ENCODE data around the gene UGDH.
"Not testable (repeated sequence)": the region's sequence is repeated elsewhere in the genome, so short reads cannot be mapped to it uniquely, and the experiment has no call there.

UGDH gene

GRCh38 chr4:39516407-39516966, 10.8 kb downstream of the UGDH start:
- peaks cover 29% of the 10 kb centered on the region for H3K36me3 ChIP-seq (ENCODE audit: control insufficient read depth, insufficient read depth, low read length)
- no peaks in the 10 kb centered on the region for H3K9me3 ChIP-seq (ENCODE audit: control insufficient read depth, low read length)
- no peaks in the 10 kb centered on the region for H3K27me3 ChIP-seq (ENCODE audit: control insufficient read depth, insufficient read depth, low read length, poor library complexity, severe bottlenecking)
- WGBS, 2 experiments: 80 to 100% methylated on average over 1 of the region's 2 CpGs
- no peak overlapping the region for H3K4me3 ChIP-seq (ENCODE audit: insufficient read depth, low read depth, low read length)
- no peaks in the 10 kb centered on the region for H3K4me1 ChIP-seq (ENCODE audit: control insufficient read depth, insufficient read depth, low read length)
- no peak overlapping the region for H3K27ac ChIP-seq (ENCODE audit: insufficient read depth, low read depth, low read length, poor library complexity, severe bottlenecking)

GRCh38 chr4:39515669-39516401, 11.4 kb downstream of the UGDH start:
- not testable (repeated sequence) for H3K27ac ChIP-seq (ENCODE audit: insufficient read depth, low read depth, low read length, poor library complexity, severe bottlenecking); H3K4me1 ChIP-seq (ENCODE audit: control insufficient read depth, insufficient read depth, low read length); H3K4me3 ChIP-seq (ENCODE audit: insufficient read depth, low read depth, low read length); H3K9me3 ChIP-seq (ENCODE audit: control insufficient read depth, low read length); H3K27me3 ChIP-seq (ENCODE audit: control insufficient read depth, insufficient read depth, low read length, poor library complexity, severe bottlenecking)
- H3K36me3 ChIP-seq (ENCODE audit: control insufficient read depth, insufficient read depth, low read length): peaks cover 29% of the 10 kb centered on the region
- 92 to 95% methylated on average over 14 of the region's 14 CpGs for WGBS, 2 experiments

DNA sequence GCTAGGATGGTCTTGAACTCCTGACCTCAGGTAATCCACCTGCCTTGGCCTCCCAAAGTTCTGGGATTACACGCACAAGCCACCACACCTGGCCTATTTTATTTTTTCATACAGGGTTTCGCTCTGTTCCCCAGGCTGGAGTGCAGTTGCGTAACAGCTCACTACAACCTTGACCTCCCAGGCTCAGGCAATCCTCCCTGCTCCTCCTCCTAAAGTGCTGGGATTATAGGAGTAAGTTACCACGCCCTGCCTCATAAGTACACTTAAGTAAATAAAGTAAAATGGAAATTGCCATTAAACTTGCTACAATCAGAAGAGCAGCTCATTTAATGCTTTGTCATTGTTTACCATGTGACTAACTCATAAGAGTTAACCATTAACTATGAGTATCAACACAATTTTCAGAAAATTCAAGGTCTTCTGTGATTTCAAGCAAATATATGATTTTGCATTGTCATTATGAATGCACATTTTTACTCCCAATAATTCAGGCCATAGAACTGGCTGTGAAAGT, 12.3 kb downstream of the UGDH start:
- no peak overlapping the region for H3K4me3 ChIP-seq (ENCODE audit: insufficient read depth, low read depth, low read length)
- WGBS, 2 experiments: 90 to 98% methylated on average over 3 to 4 of the region's 4 CpGs
- no peaks in the 10 kb centered on the region for H3K9me3 ChIP-seq (ENCODE audit: control insufficient read depth, low read length)
- peaks cover 34% of the 10 kb centered on the region for H3K36me3 ChIP-seq (ENCODE audit: control insufficient read depth, insufficient read depth, low read length)
- no peaks in the 10 kb centered on the region for H3K4me1 ChIP-seq (ENCODE audit: control insufficient read depth, insufficient read depth, low read length)
- H3K27me3 ChIP-seq (ENCODE audit: control insufficient read depth, insufficient read depth, low read length, poor library complexity, severe bottlenecking): no peaks in the 10 kb centered on the region
- H3K27ac ChIP-seq (ENCODE audit: insufficient read depth, low read depth, low read length, poor library complexity, severe bottlenecking): no peak overlapping the region

GRCh38 chr4:39514266-39514665, 13.0 kb downstream of the UGDH start:
- not testable (repeated sequence) for H3K4me3 ChIP-seq (ENCODE audit: insufficient read depth, low read depth, low read length); H3K27me3 ChIP-seq (ENCODE audit: control insufficient read depth, insufficient read depth, low read length, poor library complexity, severe bottlenecking); H3K9me3 ChIP-seq (ENCODE audit: control insufficient read depth, low read length); H3K4me1 ChIP-seq (ENCODE audit: control insufficient read depth, insufficient read depth, low read length); H3K27ac ChIP-seq (ENCODE audit: insufficient read depth, low read depth, low read length, poor library complexity, severe bottlenecking)
- WGBS, 2 experiments: 93 to 95% methylated on average over 1 of the region's 1 CpG
- peaks cover 37% of the 10 kb centered on the region for H3K36me3 ChIP-seq (ENCODE audit: control insufficient read depth, insufficient read depth, low read length)

GRCh38 chr4:39510348-39510929, 16.8 kb downstream of the UGDH start:
- Histone ChIP-seq H3K4me3 (ENCODE audit: insufficient read depth, low read depth, low read length) (no peak overlapping the region), H3K27ac (ENCODE audit: insufficient read depth, low read depth, low read length, poor library complexity, severe bottlenecking) (no peak overlapping the region), H3K4me1 (ENCODE audit: control insufficient read depth, insufficient read depth, low read length) (no peaks in the 10 kb centered on the region), H3K9me3 (ENCODE audit: control insufficient read depth, low read length) (no peaks in the 10 kb centered on the region), H3K36me3 (ENCODE audit: control insufficient read depth, insufficient read depth, low read length) (peaks cover 54% of the 10 kb centered on the region), H3K27me3 (ENCODE audit: control insufficient read depth, insufficient read depth, low read length, poor library complexity, severe bottlenecking) (no peaks in the 10 kb centered on the region)
- WGBS, 2 experiments: 94 to 98% methylated on average over 5 of the region's 5 CpGs

DNA sequence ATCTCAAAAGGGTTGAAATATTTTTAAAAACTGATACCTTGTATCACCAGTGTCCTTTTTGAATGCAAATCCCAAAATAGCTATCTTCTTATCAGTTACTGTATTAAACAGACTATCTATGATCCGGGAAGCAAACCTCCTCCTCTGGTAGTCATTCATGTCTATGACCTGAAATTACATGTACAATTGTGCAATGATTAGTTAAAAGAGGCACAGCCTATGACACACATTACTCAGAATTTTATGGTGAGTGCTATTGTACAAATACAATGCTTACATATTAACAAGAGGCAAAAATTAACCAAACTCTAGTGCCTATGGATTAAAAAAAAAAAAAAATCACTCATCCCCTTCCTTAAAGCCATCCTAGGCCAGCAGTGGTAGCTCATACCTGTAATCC, 21.7 kb downstream of the UGDH start:
- Histone ChIP-seq H3K9me3 (ENCODE audit: control insufficient read depth, low read length) (no peaks in the 10 kb centered on the region), H3K4me1 (ENCODE audit: control insufficient read depth, insufficient read depth, low read length) (no peaks in the 10 kb centered on the region), H3K36me3 (ENCODE audit: control insufficient read depth, insufficient read depth, low read length) (peaks cover 69% of the 10 kb centered on the region), H3K4me3 (ENCODE audit: insufficient read depth, low read depth, low read length) (no peak overlapping the region), H3K27ac (ENCODE audit: insufficient read depth, low read depth, low read length, poor library complexity, severe bottlenecking) (no peak overlapping the region), H3K27me3 (ENCODE audit: control insufficient read depth, insufficient read depth, low read length, poor library complexity, severe bottlenecking) (no peaks in the 10 kb centered on the region)
- 100% methylated on average over 1 of the region's 1 CpG for WGBS, 2 experiments

DNA sequence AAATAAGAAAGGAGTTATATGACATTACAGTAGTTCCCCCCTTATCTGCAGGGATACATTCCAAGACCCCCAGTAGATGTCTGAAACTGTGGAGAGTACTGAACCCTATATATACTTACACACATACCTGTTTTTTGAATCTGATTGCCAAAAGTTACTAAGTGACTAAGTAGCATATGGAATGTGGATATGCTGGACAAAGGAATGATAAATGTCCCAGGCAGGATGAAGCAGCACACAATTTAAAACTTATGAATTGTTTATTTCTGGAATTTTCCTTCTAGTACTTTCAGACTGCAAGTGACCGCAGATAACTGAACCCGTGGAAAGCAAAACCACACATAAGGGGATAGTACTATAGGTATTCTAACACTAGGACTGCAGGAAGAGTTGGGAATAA, 22.7 kb downstream of the UGDH start:
- no peak overlapping the region for H3K4me3 ChIP-seq (ENCODE audit: insufficient read depth, low read depth, low read length)
- H3K27ac ChIP-seq (ENCODE audit: insufficient read depth, low read depth, low read length, poor library complexity, severe bottlenecking): no peak overlapping the region
- no peaks in the 10 kb centered on the region for H3K9me3 ChIP-seq (ENCODE audit: control insufficient read depth, low read length)
- H3K36me3 ChIP-seq (ENCODE audit: control insufficient read depth, insufficient read depth, low read length): peaks cover 65% of the 10 kb centered on the region
- H3K4me1 ChIP-seq (ENCODE audit: control insufficient read depth, insufficient read depth, low read length): no peaks in the 10 kb centered on the region
- no peaks in the 10 kb centered on the region for H3K27me3 ChIP-seq (ENCODE audit: control insufficient read depth, insufficient read depth, low read length, poor library complexity, severe bottlenecking)
- WGBS, 2 experiments: 93 to 100% methylated on average over 2 of the region's 2 CpGs

DNA sequence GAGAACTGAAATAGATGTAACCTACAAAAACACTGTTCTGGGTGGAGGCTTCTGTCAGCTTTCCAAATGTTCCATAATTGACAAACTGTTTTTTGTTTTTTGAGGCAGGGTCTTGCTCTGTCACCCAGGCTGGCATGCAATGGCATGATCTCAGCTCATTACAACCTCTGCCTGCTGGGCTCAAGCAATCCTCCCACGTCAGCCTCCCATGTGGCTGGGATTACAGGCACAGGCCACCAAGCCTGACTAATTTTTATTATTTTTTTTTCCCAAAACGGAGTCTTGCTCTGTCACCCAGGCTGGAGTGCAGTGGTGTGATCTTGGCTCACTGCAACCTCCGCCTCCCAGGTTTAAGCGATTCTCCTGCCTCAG, 24.6 kb downstream of the UGDH start:
- H3K4me1 ChIP-seq (ENCODE audit: control insufficient read depth, insufficient read depth, low read length); H3K27me3 ChIP-seq (ENCODE audit: control insufficient read depth, insufficient read depth, low read length, poor library complexity, severe bottlenecking); H3K9me3 ChIP-seq (ENCODE audit: control insufficient read depth, low read length); H3K27ac ChIP-seq (ENCODE audit: insufficient read depth, low read depth, low read length, poor library complexity, severe bottlenecking); H3K4me3 ChIP-seq (ENCODE audit: insufficient read depth, low read depth, low read length): not testable (repeated sequence)
- WGBS, 2 experiments: 93 to 96% methylated on average over 4 of the region's 4 CpGs
- H3K36me3 ChIP-seq (ENCODE audit: control insufficient read depth, insufficient read depth, low read length): peaks cover 56% of the 10 kb centered on the region

- H3K4me1 ChIP-seq (ENCODE audit: control insufficient read depth, insufficient read depth, low read length): no peaks in the 10 kb centered on the region
- no peaks in the 10 kb centered on the region for H3K9me3 ChIP-seq (ENCODE audit: control insufficient read depth, low read length)
- no peaks in the 10 kb centered on the region for H3K27me3 ChIP-seq (ENCODE audit: control insufficient read depth, insufficient read depth, low read length, poor library complexity, severe bottlenecking)
- no peak overlapping the region for H3K4me3 ChIP-seq (ENCODE audit: insufficient read depth, low read depth, low read length)
- H3K36me3 ChIP-seq (ENCODE audit: control insufficient read depth, insufficient read depth, low read length): peaks cover 51% of the 10 kb centered on the region
- H3K27ac ChIP-seq (ENCODE audit: insufficient read depth, low read depth, low read length, poor library complexity, severe bottlenecking): no peak overlapping the region
Observed at GRCh38 chr4:39502019-39502663, 25.1 kb downstream of the UGDH start.

DNA sequence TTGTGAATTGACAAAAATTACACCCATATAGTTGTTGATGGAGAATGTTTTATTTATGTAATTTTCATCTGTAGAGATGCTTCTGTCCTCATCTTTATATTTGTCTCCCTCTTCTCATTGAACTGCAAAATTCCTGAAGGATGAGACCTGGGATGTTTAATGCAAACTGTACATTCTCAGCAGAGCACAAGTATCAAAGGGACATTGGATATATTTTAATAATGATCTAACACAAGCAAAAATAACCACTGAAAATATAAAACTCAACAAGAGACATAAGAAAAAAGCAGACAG, 28.6 kb downstream of the UGDH start:
- H3K27ac ChIP-seq (ENCODE audit: insufficient read depth, low read depth, low read length, poor library complexity, severe bottlenecking): no peak overlapping the region
- H3K36me3 ChIP-seq (ENCODE audit: control insufficient read depth, insufficient read depth, low read length): peaks cover 28% of the 10 kb centered on the region
- H3K27me3 ChIP-seq (ENCODE audit: control insufficient read depth, insufficient read depth, low read length, poor library complexity, severe bottlenecking): no peaks in the 10 kb centered on the region
- H3K4me3 ChIP-seq (ENCODE audit: insufficient read depth, low read depth, low read length): no peak overlapping the region
- H3K4me1 ChIP-seq (ENCODE audit: control insufficient read depth, insufficient read depth, low read length): no peaks in the 10 kb centered on the region
- no peaks in the 10 kb centered on the region for H3K9me3 ChIP-seq (ENCODE audit: control insufficient read depth, low read length)

Measured in ectodermal cell (in vitro differentiated cells).